Nephron (organoid): ENCODE results near the gene TARM1.
A peak's percentile ranks its signal among the peaks of the same experiment; 100 is the strongest.

Experiments used
- H3K27ac Mint-ChIP-seq, 3 experiments: 2 replicates each; pipeline ENCODE4 v1.8.0; 2020; ENCODE audit warnings: mixed read lengths in 3 of 3, mild to moderate bottlenecking in 2 of 3, moderate library complexity in 1 of 3
- H3K27me3 Mint-ChIP-seq: 2 replicates; pipeline ENCODE4 v1.8.0; 2021; ENCODE audit warnings: low read depth, mild to moderate bottlenecking, moderate library complexity, mixed read lengths
- H3K36me3 Mint-ChIP-seq: 2 replicates; pipeline ENCODE4 v1.8.0; 2020; ENCODE audit warnings: low read depth, mixed read lengths
- H3K4me1 Mint-ChIP-seq: 2 replicates; pipeline ENCODE4 v1.8.0; 2020; ENCODE audit warnings: mixed read lengths
- H3K4me3 Mint-ChIP-seq, 3 experiments: 2 replicates each; pipeline ENCODE4 v1.8.0; 2020; ENCODE audit warnings: mild to moderate bottlenecking in 3 of 3, mixed read lengths in 3 of 3, moderate library complexity in 2 of 3
- H3K9me3 Mint-ChIP-seq: 2 replicates; pipeline ENCODE4 v1.8.0; 2020; ENCODE audit warnings: mixed read lengths
- TF ChIP-seq, protein P1 (sequence below), 3 experiments: fragments of 200-600 bp; sonication (generic); IDR thresholded peaks; one replicate each; pipeline ENCODE4 v1.5.0; 2021; ENCODE audit warnings: antibody characterized with exemption in 3 of 3; ENCODE audit not compliant: unreplicated experiment in 3 of 3

Gene TARM1

DNA sequence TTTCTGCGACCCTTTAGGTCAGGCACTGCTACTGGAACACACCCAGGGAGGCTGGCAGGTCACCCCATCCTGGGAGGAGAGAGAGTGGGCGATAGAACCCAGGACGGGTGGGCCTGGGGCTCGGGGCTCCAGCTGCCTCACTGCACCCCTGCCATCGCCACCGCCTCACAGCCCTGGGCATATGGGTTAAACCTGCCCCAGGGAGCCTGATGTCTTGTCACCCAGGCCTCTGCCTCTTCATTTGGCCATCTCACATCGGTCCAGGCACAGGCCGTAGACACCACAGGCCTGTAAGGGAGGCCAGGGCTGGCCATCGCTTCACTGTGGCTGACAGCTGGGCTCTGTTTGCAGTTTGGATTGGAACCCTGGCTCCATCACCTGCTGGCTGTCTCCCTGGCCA is 44.5 kb upstream of the TARM1 start:
- H3K27ac Mint-ChIP-seq, result no peak overlapping the region
- no peak overlapping the region for H3K4me3 Mint-ChIP-seq
- TF ChIP-seq, protein P1, sequence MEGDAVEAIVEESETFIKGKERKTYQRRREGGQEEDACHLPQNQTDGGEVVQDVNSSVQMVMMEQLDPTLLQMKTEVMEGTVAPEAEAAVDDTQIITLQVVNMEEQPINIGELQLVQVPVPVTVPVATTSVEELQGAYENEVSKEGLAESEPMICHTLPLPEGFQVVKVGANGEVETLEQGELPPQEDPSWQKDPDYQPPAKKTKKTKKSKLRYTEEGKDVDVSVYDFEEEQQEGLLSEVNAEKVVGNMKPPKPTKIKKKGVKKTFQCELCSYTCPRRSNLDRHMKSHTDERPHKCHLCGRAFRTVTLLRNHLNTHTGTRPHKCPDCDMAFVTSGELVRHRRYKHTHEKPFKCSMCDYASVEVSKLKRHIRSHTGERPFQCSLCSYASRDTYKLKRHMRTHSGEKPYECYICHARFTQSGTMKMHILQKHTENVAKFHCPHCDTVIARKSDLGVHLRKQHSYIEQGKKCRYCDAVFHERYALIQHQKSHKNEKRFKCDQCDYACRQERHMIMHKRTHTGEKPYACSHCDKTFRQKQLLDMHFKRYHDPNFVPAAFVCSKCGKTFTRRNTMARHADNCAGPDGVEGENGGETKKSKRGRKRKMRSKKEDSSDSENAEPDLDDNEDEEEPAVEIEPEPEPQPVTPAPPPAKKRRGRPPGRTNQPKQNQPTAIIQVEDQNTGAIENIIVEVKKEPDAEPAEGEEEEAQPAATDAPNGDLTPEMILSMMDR (IDR thresholded peaks at IDR 0.05; ENCODE audit: unreplicated experiment in 3 of 3), result no peak
- no peaks in the 10 kb centered on the region for H3K9me3 Mint-ChIP-seq
- no peaks in the 10 kb centered on the region for H3K27me3 Mint-ChIP-seq
- H3K36me3 Mint-ChIP-seq, result peaks cover 18% of the 10 kb centered on the region
- H3K4me1 Mint-ChIP-seq, result no peaks in the 10 kb centered on the region

DNA sequence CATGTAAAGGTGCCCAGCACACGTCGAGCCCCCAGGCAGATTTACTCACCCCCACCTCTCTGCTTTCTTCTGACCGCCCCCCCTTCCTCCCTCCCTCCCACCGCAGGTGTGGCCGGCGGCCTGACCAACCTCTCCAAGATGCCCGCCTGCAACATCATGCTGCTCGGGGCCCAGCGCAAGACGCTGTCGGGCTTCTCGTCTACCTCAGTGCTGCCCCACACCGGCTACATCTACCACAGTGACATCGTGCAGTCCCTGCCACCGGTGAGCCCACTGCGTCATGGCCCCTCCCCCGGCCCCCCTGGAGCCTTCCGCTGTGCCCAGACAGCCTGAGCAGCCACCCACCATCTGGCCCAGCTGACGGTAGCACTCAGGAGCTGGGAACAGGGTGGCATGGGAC is 43.2 kb upstream of the TARM1 start:
- H3K36me3 Mint-ChIP-seq, result peaks cover 24% of the 10 kb centered on the region
- H3K4me1 Mint-ChIP-seq, result no peaks in the 10 kb centered on the region
- TF ChIP-seq, protein P1 (IDR thresholded peaks at IDR 0.05; ENCODE audit: unreplicated experiment in 3 of 3), result no peak
- H3K27ac Mint-ChIP-seq, result no peak overlapping the region
- H3K9me3 Mint-ChIP-seq, result no peaks in the 10 kb centered on the region
- no peaks in the 10 kb centered on the region for H3K27me3 Mint-ChIP-seq
- H3K4me3 Mint-ChIP-seq, result no peak overlapping the region

DNA sequence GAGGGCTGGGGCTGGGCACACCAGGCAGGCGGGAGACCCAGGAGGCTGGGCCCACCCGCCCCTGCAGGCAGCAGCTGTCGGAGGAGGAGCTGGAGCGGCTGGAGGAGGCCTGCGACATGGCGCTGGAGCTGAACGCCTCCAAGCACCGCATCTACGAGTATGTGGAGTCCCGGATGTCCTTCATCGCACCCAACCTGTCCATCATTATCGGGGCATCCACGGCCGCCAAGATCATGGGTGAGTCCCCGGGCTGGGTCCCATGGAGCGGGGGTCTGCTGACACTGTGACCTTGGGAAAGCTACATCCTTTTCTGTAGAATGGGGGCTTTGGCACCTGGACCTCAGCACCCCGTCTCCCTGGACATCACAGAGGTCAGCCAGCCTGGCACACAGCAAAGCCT is 42.5 kb upstream of the TARM1 start:
- no peaks in the 10 kb centered on the region for H3K9me3 Mint-ChIP-seq
- no peaks in the 10 kb centered on the region for H3K4me1 Mint-ChIP-seq
- H3K4me3 Mint-ChIP-seq, result no peak overlapping the region
- no peak overlapping the region for H3K27ac Mint-ChIP-seq
- no peaks in the 10 kb centered on the region for H3K27me3 Mint-ChIP-seq
- peaks cover 25% of the 10 kb centered on the region for H3K36me3 Mint-ChIP-seq
- TF ChIP-seq, protein P1 (IDR thresholded peaks at IDR 0.05; ENCODE audit: unreplicated experiment in 3 of 3), result no peak

DNA sequence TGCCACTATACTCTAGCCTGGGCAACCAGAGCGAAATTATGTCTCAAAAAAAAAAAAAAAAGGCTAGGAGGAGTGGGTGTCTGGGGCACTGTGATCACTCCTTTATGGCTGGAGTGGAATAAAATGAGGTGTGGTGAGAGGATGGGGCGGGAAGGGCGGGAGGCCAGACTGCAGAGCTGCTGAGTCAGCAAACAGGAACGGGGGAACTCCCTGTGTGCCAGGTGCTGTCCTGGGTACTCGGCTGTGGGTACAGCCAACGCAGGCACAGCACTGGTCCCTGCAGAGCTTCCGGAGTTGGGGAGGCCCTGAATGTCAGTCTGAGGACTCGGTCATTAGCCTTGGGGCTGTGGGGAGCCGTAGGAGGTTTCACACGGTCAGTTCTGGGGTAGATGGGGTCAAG is 40.1 kb upstream of the TARM1 start:
- no peaks in the 10 kb centered on the region for H3K9me3 Mint-ChIP-seq
- H3K4me1 Mint-ChIP-seq, result no peaks in the 10 kb centered on the region
- H3K27ac Mint-ChIP-seq, result no peak overlapping the region
- TF ChIP-seq, protein P1 (IDR thresholded peaks at IDR 0.05; ENCODE audit: unreplicated experiment in 3 of 3), result no peak
- H3K4me3 Mint-ChIP-seq, result no peak overlapping the region
- H3K27me3 Mint-ChIP-seq, result no peaks in the 10 kb centered on the region
- H3K36me3 Mint-ChIP-seq, result peaks cover 24% of the 10 kb centered on the region

DNA sequence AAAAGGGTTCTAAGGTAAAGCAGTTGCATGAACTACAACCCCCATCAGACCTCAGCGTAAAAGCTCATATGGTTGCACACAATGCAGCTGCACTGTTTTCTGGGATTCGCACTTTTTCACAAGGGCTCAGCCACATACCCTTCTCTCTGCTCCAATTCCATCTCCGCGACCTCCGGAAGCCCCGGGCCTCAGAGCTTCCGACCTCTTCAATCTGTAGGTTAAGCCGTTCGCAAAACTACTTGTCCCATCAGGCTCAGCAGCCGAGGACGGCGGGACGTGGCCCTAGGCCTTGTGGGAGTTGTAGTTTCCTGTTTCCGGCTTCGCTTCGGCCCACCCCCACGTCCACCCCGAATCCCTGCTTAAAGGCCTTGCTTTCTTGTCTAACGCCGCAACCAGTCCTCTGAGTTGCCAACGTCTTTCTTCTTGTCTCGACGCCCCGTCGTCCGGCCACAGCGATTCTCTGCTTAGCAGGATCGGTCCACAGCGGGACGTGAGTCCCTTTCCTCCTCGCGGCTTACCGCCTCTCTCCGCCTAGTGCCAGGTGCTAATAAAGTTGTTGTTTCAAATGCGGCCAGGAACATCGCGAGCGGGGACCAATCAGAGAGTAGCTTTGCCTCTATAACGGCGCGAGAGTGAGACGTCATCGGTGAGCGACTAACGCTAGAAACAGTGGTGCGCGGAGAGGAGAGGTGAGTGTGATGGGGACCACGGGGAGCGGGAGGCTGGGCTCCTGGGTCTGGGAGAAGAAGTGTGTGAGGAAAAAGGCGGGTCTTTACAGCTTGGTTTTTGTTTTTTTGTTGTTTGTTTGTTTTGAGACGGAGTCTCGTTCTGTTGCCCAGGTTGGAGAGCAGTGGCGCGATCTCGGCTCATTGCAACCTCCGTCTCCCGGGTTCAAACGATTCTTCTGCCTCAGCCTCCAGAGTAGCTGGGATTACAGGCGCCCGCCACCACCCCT is 34.2 kb upstream of the TARM1 start, which contains the start of the genes PRPF31 and TFPT:
TSS of gene PRPF31 (plus strand) at position 646 of the 955 bp plus-strand sequence. CDS start 2,525 bp downstream, outside the sequence.
TSS of gene TFPT (minus strand) at position 549 of the 955 bp plus-strand sequence. CDS start at position 161, 388 bp downstream.
- peak within 1 kb of the TSS; percentile 89 to 94 (median 91) for H3K4me3 Mint-ChIP-seq
- no peaks in the 10 kb centered on the region for H3K9me3 Mint-ChIP-seq
- peaks cover 10% of the 10 kb centered on the region for H3K4me1 Mint-ChIP-seq
- TF ChIP-seq, protein P1 (IDR thresholded peaks at IDR 0.05; ENCODE audit: unreplicated experiment in 3 of 3), result no peak
- H3K36me3 Mint-ChIP-seq, result peaks cover 24% of the 10 kb centered on the region
- H3K27ac Mint-ChIP-seq, result peak within 1 kb of the TSS; percentile 70 to 91 (median 89)
- no peaks in the 10 kb centered on the region for H3K27me3 Mint-ChIP-seq
